GM21576 (cell line): ENCODE data around the gene MOBP.

Source experiments
- ATAC-seq: cut with Tn5 transposase; IDR thresholded peaks from one replicate; pipeline ENCODE4 v1.9.1; 2021; ENCODE audit warnings: mild to moderate bottlenecking, moderate library complexity; ENCODE audit not compliant: unreplicated experiment

The MOBP gene

GRCh38 chr3:39540162-39540921 is 72.9 kb downstream of the MOBP start:
- ATAC-seq, result no peak

GRCh38 chr3:39541442-39541841 is 74.0 kb downstream of the MOBP start:
- ATAC-seq, result no peak

- no peak for ATAC-seq
Observed at GRCh38 chr3:39541917-39542329, 74.4 kb downstream of the MOBP start.

DNA sequence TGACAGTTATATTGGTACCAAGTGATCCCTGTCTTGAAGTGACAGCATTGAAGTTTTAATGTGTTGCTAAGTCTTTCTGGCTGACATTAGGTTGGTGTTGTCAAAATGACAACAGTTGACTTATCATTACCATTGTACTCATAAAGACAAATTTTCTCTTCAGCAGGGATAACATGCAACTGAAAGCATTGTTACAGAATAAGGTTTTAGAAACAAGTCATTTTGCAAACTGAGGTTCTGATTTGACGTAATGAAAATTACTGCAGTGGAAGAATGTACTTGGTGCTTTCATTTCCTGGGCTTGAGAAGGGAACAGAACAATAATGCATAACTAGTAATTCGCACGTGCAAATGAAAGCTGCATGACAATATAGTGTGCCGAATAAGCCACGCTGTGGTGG is 75.1 kb downstream of the MOBP start:
- no peak for ATAC-seq

DNA sequence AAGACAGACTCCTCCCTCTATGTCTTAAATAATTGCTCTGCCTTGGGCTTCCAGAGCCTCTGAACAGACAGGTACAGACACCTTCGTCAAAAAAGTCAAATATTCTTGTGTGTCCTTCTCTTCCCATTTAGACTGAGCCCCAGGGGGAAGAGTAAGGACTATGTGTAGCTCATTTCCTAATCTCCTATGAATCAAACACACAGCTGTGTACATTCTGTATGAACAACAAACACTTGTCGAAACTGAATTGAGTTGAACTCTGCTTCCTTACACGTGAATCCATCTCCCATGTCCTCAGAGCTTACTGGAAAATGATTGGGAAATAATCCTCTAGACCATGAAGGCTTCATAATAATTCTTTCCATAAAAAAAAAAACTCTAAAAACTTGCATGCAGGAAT is 80.8 kb downstream of the MOBP start:
- no peak for ATAC-seq

DNA sequence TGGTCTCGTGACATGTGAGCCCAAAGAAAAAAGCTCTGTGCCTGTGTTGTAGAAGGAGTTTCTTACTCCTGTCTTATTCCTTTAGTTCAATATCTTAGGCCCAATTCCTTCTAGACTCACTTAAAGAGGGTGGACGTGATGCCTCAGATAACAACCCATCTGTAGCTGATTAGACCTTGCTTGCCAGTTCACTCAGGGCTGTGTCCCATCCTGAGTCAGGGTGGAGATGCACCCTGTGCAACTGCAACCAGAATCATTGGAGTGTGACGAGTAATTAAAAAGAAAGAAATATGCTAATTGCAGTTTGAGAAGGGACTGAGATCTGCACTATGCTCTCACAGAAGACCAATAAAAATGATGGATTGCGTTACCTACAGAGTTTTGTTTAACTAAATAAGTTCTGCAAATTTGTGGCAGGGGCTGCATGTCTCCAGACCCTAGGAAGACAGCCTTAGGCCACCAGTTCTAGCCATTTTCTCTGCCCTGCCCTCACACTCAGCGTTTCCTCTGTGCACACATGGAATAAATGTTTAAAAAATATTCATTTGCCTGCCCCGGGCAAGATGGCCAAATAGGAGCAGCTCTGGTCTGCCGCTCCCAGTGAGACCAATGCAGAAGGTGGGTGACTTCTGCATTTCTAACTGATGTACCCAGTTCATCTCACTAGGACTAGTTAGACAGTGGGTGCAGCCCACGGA is 83.0 kb downstream of the MOBP start:
- ATAC-seq, result no peak
